ENCODE results near the gene SPDL1. TPM values are rescaled to one million over a fixed set of nuclear protein-coding genes. Genes with fewer than 3 reads are reported as not detected.

The SPDL1 gene
- total and polyA plus RNA-seq, 2 donors (not counting 1 experiment from before 2014, with no cell fraction given) = 4.1 to 17.9 TPM

- H3K4me2 ChIP-seq (replicated peaks; ENCODE audit: low read depth, low read length, poor library complexity, severe bottlenecking) = no peak overlapping the region
- H3K9me3 ChIP-seq (ENCODE audit: control extremely low read depth in 1 of 3, control insufficient read depth in 2 of 3, insufficient read depth in 1 of 3, low read length in 2 of 3) = no peaks in the 10 kb centered on the region
- no peak overlapping the region for H3K4me3 ChIP-seq (ENCODE audit: control extremely low read depth in 1 of 5, extremely low read depth in 1 of 5, insufficient read depth in 1 of 5, low read depth in 2 of 5, low read length in 4 of 5)
- H3K4me1 ChIP-seq (ENCODE audit: control insufficient read depth in 2 of 2, insufficient read depth in 2 of 2, low read length in 2 of 2) = peaks cover 10 to 12% of the 10 kb centered on the region in 2 donors
- WGBS (ENCODE audit: insufficient coverage) = 80% methylated on average over 3 of the region's 5 CpGs
- ATAC-seq (ENCODE audit: low read depth) = no peak
- intact Hi-C loops (cut with micrococcal nuclease) = loop anchor here (5.0 kb wide), 2 partner anchors 751 to 1094 kb away; partner anchors contain the start of gene RARS1
- no peak for DNase-seq
- H3K9ac ChIP-seq (ENCODE audit: low read length) = no peak overlapping the region
- H4K20me1 ChIP-seq (ENCODE audit: control insufficient read depth, insufficient read depth, low read length, poor library complexity, severe bottlenecking) = no peaks in the 10 kb centered on the region
- POLR2A ChIA-PET = no interaction called here
- H3K9me3 Mint-ChIP-seq (ENCODE audit: insufficient read depth) = no peaks in the 10 kb centered on the region
- peaks cover 0 to 13% (median 6%) of the 10 kb centered on the region in 4 experiments for H3K27me3 ChIP-seq (replicated peaks in 1 of 4; ENCODE audit: control extremely low read depth in 1 of 4, control insufficient read depth in 3 of 4, insufficient read depth in 4 of 4, low read length in 3 of 4)
- H3K4me1 Mint-ChIP-seq = peaks cover 21% of the 10 kb centered on the region
- CTCF ChIA-PET = interaction anchor here (0.9 to 2.3 kb wide), 12 partner anchors 9 to 1311 kb away, joined by 3 to 15 read pairs (median 4); partner anchors contain the start of gene DOCK2
- peaks cover 22% of the 10 kb centered on the region for H3K27me3 Mint-ChIP-seq
- TF ChIP-seq EZH2 (IDR thresholded peaks at IDR 0.05; ENCODE audit: borderline replicate concordance, insufficient read depth, low read depth, low read length, poor library complexity, severe bottlenecking) = no peak
- no peak overlapping the region for H2AFZ ChIP-seq (ENCODE audit: insufficient read depth, low read depth, low read length, poor library complexity, severe bottlenecking)
- no peak overlapping the region for H3K27ac ChIP-seq (ENCODE audit: low read length in 2 of 2)
- H3K36me3 ChIP-seq (replicated peaks in 1 of 2; ENCODE audit: control extremely low read depth in 1 of 2, control insufficient read depth in 1 of 2, extremely low read depth in 1 of 2, insufficient read depth in 2 of 2, low read length in 1 of 2) = no peaks in the 10 kb centered on the region
- no peak overlapping the region for H3K4me3 Mint-ChIP-seq
- H3K27ac Mint-ChIP-seq = no peak overlapping the region
- H3K79me2 ChIP-seq (ENCODE audit: control insufficient read depth, insufficient read depth, low read length) = peaks cover 6% of the 10 kb centered on the region
These were observed 2.6 kb upstream of the SPDL1 start for GRCh38 chr5:169580964-169581363.

- Histone ChIP-seq H3K27ac (ENCODE audit: low read length in 2 of 2) (no peak overlapping the region), H3K4me1 (ENCODE audit: control insufficient read depth in 2 of 2, insufficient read depth in 2 of 2, low read length in 2 of 2) (peaks cover 6 to 12% of the 10 kb centered on the region in 2 donors), H3K9me3 (ENCODE audit: control extremely low read depth in 1 of 3, control insufficient read depth in 2 of 3, insufficient read depth in 1 of 3, low read length in 2 of 3) (no peaks in the 10 kb centered on the region), H3K79me2 (ENCODE audit: control insufficient read depth, insufficient read depth, low read length) (peaks cover 11% of the 10 kb centered on the region), H3K9ac (ENCODE audit: low read length) (no peak overlapping the region), H3K4me2 (replicated peaks; ENCODE audit: low read depth, low read length, poor library complexity, severe bottlenecking) (no peak overlapping the region), H3K36me3 (replicated peaks in 1 of 2; ENCODE audit: control extremely low read depth in 1 of 2, control insufficient read depth in 1 of 2, extremely low read depth in 1 of 2, insufficient read depth in 2 of 2, low read length in 1 of 2) (no peaks in the 10 kb centered on the region), H4K20me1 (ENCODE audit: control insufficient read depth, insufficient read depth, low read length, poor library complexity, severe bottlenecking) (no peaks in the 10 kb centered on the region), H3K4me3 (ENCODE audit: control extremely low read depth in 1 of 5, extremely low read depth in 1 of 5, insufficient read depth in 1 of 5, low read depth in 2 of 5, low read length in 4 of 5) (no peak overlapping the region), H3K27me3 (replicated peaks in 1 of 4; ENCODE audit: control extremely low read depth in 1 of 4, control insufficient read depth in 3 of 4, insufficient read depth in 4 of 4, low read length in 3 of 4) (peaks cover 0 to 9% (median 4%) of the 10 kb centered on the region in 4 experiments), H2AFZ (ENCODE audit: insufficient read depth, low read depth, low read length, poor library complexity, severe bottlenecking) (no peak overlapping the region)
- Mint-ChIP-seq H3K27ac (peak overlapping the region; percentile 50), H3K27me3 (peaks cover 16% of the 10 kb centered on the region), H3K4me1 (peaks cover 22% of the 10 kb centered on the region), H3K9me3 (ENCODE audit: insufficient read depth) (no peaks in the 10 kb centered on the region), H3K4me3 (peak overlapping the region; percentile 74)
- ChIA-PET CTCF (interaction anchor here (0.6 to 2.3 kb wide), 12 partner anchors 8 to 943 kb away, joined by 3 to 15 read pairs (median 5); partner anchors contain the start of gene DOCK2), POLR2A (no interaction called here)
- WGBS (ENCODE audit: insufficient coverage) = no CpG with 5 or more reads among the region's 6 CpGs
- TF ChIP-seq EZH2 (IDR thresholded peaks at IDR 0.05; ENCODE audit: borderline replicate concordance, insufficient read depth, low read depth, low read length, poor library complexity, severe bottlenecking) = no peak
- peak; percentile 89 for TF ChIP-seq CTCF (IDR thresholded peaks at IDR 0.05)
- ATAC-seq (ENCODE audit: low read depth) = peak; percentile 38
- intact Hi-C loops (cut with micrococcal nuclease) = loop anchor here (5.0 kb wide), 2 partner anchors 751 to 1094 kb away; partner anchors contain the start of gene RARS1
- peak; percentile 66 for DNase-seq
These were observed 1.9 kb upstream of the SPDL1 start for GRCh38 chr5:169581580-169582227.

Measured in B cell (primary cell).